Neural progenitor cell (in vitro differentiated cells): Measurements from ENCODE around the gene ALK.
"Not testable (repeated sequence)": the region's sequence is repeated elsewhere in the genome, so short reads cannot be mapped to it uniquely, and the experiment has no call there.

Source experiments
- EZH2 ChIP-seq: fragments of 200-600 bp; sonication (generic); IDR thresholded peaks from 2 replicates; pipeline ENCODE4 v1.6.1; 2017; ENCODE audit warnings: antibody characterized with exemption, mild to moderate bottlenecking, moderate library complexity
- TF ChIP-seq, protein P1 (sequence below): fragments of 200-600 bp; sonication (generic); IDR thresholded peaks from 2 replicates; pipeline ENCODE4 v1.5.1; 2017; ENCODE audit warnings: antibody characterized with exemption, mild to moderate bottlenecking

DNA sequence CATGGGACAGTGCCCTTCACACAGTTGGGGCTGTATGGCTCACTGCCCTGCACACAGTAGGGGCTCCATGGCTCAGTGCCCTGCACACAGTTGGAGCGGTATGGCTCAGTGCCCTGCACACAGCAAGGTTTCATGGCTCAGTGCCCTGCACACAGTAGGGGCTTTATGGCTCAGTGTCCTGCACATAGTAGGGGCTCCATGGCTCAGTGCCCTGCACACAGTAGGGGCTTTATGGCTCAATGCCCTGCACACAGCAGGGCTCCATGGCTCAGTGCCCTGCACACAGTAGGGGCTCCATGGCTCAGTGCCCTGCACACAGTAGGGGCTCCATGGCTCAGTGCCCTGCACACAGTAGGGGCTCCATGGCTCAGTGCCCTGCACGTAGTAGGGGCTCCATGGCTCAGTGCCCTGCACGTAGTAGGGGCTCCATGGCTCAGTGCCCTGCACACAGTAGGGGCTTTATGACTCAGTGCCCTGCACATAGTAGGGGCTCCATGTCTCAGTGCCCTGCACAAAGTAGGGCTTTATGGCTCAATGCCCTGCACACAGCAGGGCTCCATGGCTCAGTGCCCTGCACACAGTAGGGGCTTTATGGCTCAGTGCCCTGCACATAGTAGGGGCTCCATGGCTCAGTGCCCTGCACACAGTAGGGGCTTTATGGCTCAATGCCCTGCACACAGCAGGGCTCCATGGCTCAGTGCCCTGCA, 676.2 kb downstream of the ALK start:
- TF ChIP-seq, protein P1, sequence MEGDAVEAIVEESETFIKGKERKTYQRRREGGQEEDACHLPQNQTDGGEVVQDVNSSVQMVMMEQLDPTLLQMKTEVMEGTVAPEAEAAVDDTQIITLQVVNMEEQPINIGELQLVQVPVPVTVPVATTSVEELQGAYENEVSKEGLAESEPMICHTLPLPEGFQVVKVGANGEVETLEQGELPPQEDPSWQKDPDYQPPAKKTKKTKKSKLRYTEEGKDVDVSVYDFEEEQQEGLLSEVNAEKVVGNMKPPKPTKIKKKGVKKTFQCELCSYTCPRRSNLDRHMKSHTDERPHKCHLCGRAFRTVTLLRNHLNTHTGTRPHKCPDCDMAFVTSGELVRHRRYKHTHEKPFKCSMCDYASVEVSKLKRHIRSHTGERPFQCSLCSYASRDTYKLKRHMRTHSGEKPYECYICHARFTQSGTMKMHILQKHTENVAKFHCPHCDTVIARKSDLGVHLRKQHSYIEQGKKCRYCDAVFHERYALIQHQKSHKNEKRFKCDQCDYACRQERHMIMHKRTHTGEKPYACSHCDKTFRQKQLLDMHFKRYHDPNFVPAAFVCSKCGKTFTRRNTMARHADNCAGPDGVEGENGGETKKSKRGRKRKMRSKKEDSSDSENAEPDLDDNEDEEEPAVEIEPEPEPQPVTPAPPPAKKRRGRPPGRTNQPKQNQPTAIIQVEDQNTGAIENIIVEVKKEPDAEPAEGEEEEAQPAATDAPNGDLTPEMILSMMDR: not testable (repeated sequence)
- not testable (repeated sequence) for TF ChIP-seq EZH2
